ENCODE measurements around the gene GNAO1. TPM values are rescaled to one million over a fixed set of nuclear protein-coding genes. Genes with fewer than 3 reads are reported as not detected.
"Not testable (repeated sequence)": the region's sequence is repeated elsewhere in the genome, so short reads cannot be mapped to it uniquely, and the experiment has no call there.

Gene GNAO1
- total and polyA plus RNA-seq, 2 donors (not counting 1 experiment from before 2014, with no cell fraction given) = 0.13 to 5.1 TPM

DNA sequence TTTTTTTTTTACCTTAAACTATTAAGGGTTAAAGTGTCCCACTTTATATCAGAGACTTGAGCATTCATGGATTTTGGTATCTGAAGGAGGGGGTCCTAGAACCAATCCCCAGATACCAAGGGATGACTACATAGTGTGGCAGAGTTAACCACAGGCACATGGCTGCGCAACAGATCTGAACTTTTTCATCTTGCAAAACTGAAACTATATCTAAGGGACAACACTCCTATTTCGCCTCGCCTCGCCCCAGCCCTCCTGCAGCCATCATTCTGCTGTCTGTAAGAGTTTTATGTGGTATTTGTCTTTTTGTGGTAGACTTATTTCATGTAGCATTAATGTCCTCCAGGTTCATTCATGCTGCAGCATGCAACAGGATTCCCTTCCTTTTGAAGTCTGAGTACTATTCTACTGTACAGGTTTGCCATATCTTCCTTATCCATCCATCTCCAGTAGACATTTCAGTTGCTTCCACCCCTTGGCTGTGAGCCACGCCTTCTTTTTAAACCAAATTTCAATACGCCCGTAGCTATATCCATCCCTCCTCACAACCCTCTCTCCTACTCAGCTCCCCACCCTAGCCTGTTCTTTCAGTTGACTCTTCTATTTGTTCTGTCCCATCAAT lies 180.8 kb downstream of the GNAO1 start:
- H3K9me3 ChIP-seq (ENCODE audit: control extremely low read depth in 1 of 3, control insufficient read depth in 2 of 3, insufficient read depth in 1 of 3, low read length in 2 of 3) = no peaks in the 10 kb centered on the region
- ATAC-seq (ENCODE audit: low read depth) (no peak), DNase-seq (no peak)
- no peak overlapping the region for H3K27ac ChIP-seq (ENCODE audit: low read length in 2 of 2)
- H3K4me1 ChIP-seq (ENCODE audit: control insufficient read depth in 2 of 2, insufficient read depth in 2 of 2, low read length in 2 of 2) = no peaks in the 10 kb centered on the region
- no peaks in the 10 kb centered on the region for H3K9me3 Mint-ChIP-seq (ENCODE audit: insufficient read depth)
- peaks cover 4% of the 10 kb centered on the region for H3K4me1 Mint-ChIP-seq
- 97% methylated on average over 3 of the region's 7 CpGs for WGBS (ENCODE audit: insufficient coverage)
- intact Hi-C loops (cut with micrococcal nuclease) = loop anchor here (5.0 kb wide), 1 partner anchor 1790 kb away; no protein-coding TSS in a partner anchor
- no peak overlapping the region for H3K4me3 ChIP-seq (ENCODE audit: control extremely low read depth in 1 of 5, extremely low read depth in 1 of 5, insufficient read depth in 1 of 5, low read depth in 2 of 5, low read length in 4 of 5)
- CTCF ChIA-PET = no interaction called here
- H3K36me3 ChIP-seq (replicated peaks in 1 of 2; ENCODE audit: control extremely low read depth in 1 of 2, control insufficient read depth in 1 of 2, extremely low read depth in 1 of 2, insufficient read depth in 2 of 2, low read length in 1 of 2) = peaks cover 6 to 71% of the 10 kb centered on the region in 2 experiments
- H3K79me2 ChIP-seq (ENCODE audit: control insufficient read depth, insufficient read depth, low read length) = peaks cover 33% of the 10 kb centered on the region
- no peaks in the 10 kb centered on the region for H3K27me3 ChIP-seq (replicated peaks in 1 of 4; ENCODE audit: control extremely low read depth in 1 of 4, control insufficient read depth in 3 of 4, insufficient read depth in 4 of 4, low read length in 3 of 4)
- peaks cover 61% of the 10 kb centered on the region for H4K20me1 ChIP-seq (ENCODE audit: control insufficient read depth, insufficient read depth, low read length, poor library complexity, severe bottlenecking)
- H3K27me3 Mint-ChIP-seq = no peaks in the 10 kb centered on the region
- no peak overlapping the region for H2AFZ ChIP-seq (ENCODE audit: insufficient read depth, low read depth, low read length, poor library complexity, severe bottlenecking)
- no peak overlapping the region for H3K4me2 ChIP-seq (replicated peaks; ENCODE audit: low read depth, low read length, poor library complexity, severe bottlenecking)
- POLR2A ChIA-PET = no interaction called here
- TF ChIP-seq, protein P1, sequence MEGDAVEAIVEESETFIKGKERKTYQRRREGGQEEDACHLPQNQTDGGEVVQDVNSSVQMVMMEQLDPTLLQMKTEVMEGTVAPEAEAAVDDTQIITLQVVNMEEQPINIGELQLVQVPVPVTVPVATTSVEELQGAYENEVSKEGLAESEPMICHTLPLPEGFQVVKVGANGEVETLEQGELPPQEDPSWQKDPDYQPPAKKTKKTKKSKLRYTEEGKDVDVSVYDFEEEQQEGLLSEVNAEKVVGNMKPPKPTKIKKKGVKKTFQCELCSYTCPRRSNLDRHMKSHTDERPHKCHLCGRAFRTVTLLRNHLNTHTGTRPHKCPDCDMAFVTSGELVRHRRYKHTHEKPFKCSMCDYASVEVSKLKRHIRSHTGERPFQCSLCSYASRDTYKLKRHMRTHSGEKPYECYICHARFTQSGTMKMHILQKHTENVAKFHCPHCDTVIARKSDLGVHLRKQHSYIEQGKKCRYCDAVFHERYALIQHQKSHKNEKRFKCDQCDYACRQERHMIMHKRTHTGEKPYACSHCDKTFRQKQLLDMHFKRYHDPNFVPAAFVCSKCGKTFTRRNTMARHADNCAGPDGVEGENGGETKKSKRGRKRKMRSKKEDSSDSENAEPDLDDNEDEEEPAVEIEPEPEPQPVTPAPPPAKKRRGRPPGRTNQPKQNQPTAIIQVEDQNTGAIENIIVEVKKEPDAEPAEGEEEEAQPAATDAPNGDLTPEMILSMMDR (IDR thresholded peaks at IDR 0.05) = no peak
- H3K27ac Mint-ChIP-seq = no peak overlapping the region
- H3K4me3 Mint-ChIP-seq = no peak overlapping the region
- no peak overlapping the region for H3K9ac ChIP-seq (ENCODE audit: low read length)

DNA sequence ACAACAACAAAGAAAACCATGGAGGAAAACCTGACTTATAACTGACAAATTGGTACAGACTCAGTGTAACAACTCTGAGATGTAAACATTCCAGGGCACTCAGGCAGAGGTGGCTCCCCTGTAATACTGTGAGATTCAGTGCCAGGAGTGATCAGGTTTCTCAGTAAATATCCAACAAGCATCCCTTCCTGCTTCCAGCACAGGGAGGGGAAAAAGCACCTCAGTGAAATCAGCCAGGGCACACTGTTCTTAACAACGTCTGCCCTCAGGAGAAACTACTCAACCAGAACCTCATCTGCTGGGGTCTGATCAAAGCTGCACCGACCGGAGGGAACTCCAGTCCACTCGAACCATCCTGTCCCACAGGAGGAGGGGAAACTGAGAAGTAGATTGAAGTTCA lies 181.7 kb downstream of the GNAO1 start:
- Histone ChIP-seq H3K4me1 (ENCODE audit: control insufficient read depth in 2 of 2, insufficient read depth in 2 of 2, low read length in 2 of 2) (no peaks in the 10 kb centered on the region), H3K9ac (ENCODE audit: low read length) (no peak overlapping the region), H3K9me3 (ENCODE audit: control extremely low read depth in 1 of 3, control insufficient read depth in 2 of 3, insufficient read depth in 1 of 3, low read length in 2 of 3) (no peaks in the 10 kb centered on the region), H3K36me3 (replicated peaks in 1 of 2; ENCODE audit: control extremely low read depth in 1 of 2, control insufficient read depth in 1 of 2, extremely low read depth in 1 of 2, insufficient read depth in 2 of 2, low read length in 1 of 2) (peaks cover 2 to 67% of the 10 kb centered on the region in 2 experiments), H3K4me3 (ENCODE audit: control extremely low read depth in 1 of 5, extremely low read depth in 1 of 5, insufficient read depth in 1 of 5, low read depth in 2 of 5, low read length in 4 of 5) (no peak overlapping the region), H3K27me3 (replicated peaks in 1 of 4; ENCODE audit: control extremely low read depth in 1 of 4, control insufficient read depth in 3 of 4, insufficient read depth in 4 of 4, low read length in 3 of 4) (no peaks in the 10 kb centered on the region), H2AFZ (ENCODE audit: insufficient read depth, low read depth, low read length, poor library complexity, severe bottlenecking) (no peak overlapping the region), H3K27ac (ENCODE audit: low read length in 2 of 2) (no peak overlapping the region), H3K79me2 (ENCODE audit: control insufficient read depth, insufficient read depth, low read length) (peaks cover 31% of the 10 kb centered on the region), H4K20me1 (ENCODE audit: control insufficient read depth, insufficient read depth, low read length, poor library complexity, severe bottlenecking) (peaks cover 54% of the 10 kb centered on the region), H3K4me2 (replicated peaks; ENCODE audit: low read depth, low read length, poor library complexity, severe bottlenecking) (no peak overlapping the region)
- ATAC-seq (ENCODE audit: low read depth) (no peak), DNase-seq (no peak)
- ChIA-PET CTCF (no interaction called here), POLR2A (no interaction called here)
- intact Hi-C loops (cut with micrococcal nuclease) = loop anchor here (5.0 kb wide), 1 partner anchor 1789 kb away; no protein-coding TSS in a partner anchor
- H3K4me3 Mint-ChIP-seq = no peak overlapping the region
- no peaks in the 10 kb centered on the region for H3K9me3 Mint-ChIP-seq (ENCODE audit: insufficient read depth)
- TF ChIP-seq, protein P1 (IDR thresholded peaks at IDR 0.05) = no peak
- TF ChIP-seq EZH2 (IDR thresholded peaks at IDR 0.05; ENCODE audit: borderline replicate concordance, insufficient read depth, low read depth, low read length, poor library complexity, severe bottlenecking) = no peak
- no peaks in the 10 kb centered on the region for H3K27me3 Mint-ChIP-seq
- peaks cover 8% of the 10 kb centered on the region for H3K4me1 Mint-ChIP-seq
- H3K27ac Mint-ChIP-seq = no peak overlapping the region
- no CpG with 5 or more reads among the region's 4 CpGs for WGBS (ENCODE audit: insufficient coverage)

GRCh38 chr16:56375792-56376191 lies 184.5 kb downstream of the GNAO1 start:
- H3K27me3 Mint-ChIP-seq; DNase-seq; H3K4me3 Mint-ChIP-seq; intact Hi-C loops (cut with micrococcal nuclease); H3K9ac ChIP-seq (ENCODE audit: low read length); POLR2A ChIA-PET; H3K4me2 ChIP-seq (replicated peaks; ENCODE audit: low read depth, low read length, poor library complexity, severe bottlenecking); H3K27ac Mint-ChIP-seq; CTCF ChIA-PET; H3K27me3 ChIP-seq (replicated peaks in 1 of 4; ENCODE audit: control extremely low read depth in 1 of 4, control insufficient read depth in 3 of 4, insufficient read depth in 4 of 4, low read length in 3 of 4); H3K4me1 Mint-ChIP-seq; H3K9me3 Mint-ChIP-seq (ENCODE audit: insufficient read depth); H3K4me1 ChIP-seq (ENCODE audit: control insufficient read depth in 2 of 2, insufficient read depth in 2 of 2, low read length in 2 of 2); H3K9me3 ChIP-seq (ENCODE audit: control extremely low read depth in 1 of 3, control insufficient read depth in 2 of 3, insufficient read depth in 1 of 3, low read length in 2 of 3); H3K27ac ChIP-seq (ENCODE audit: low read length in 2 of 2); H3K4me3 ChIP-seq (ENCODE audit: control extremely low read depth in 1 of 5, extremely low read depth in 1 of 5, insufficient read depth in 1 of 5, low read depth in 2 of 5, low read length in 4 of 5); ATAC-seq (ENCODE audit: low read depth); H2AFZ ChIP-seq (ENCODE audit: insufficient read depth, low read depth, low read length, poor library complexity, severe bottlenecking): not testable (repeated sequence)
- peaks cover 35% of the 10 kb centered on the region for H3K79me2 ChIP-seq (ENCODE audit: control insufficient read depth, insufficient read depth, low read length)
- peaks cover 35% of the 10 kb centered on the region for H4K20me1 ChIP-seq (ENCODE audit: control insufficient read depth, insufficient read depth, low read length, poor library complexity, severe bottlenecking)
- WGBS (ENCODE audit: insufficient coverage) = no CpG with 5 or more reads among the region's 6 CpGs
- peaks cover 2 to 61% of the 10 kb centered on the region in 2 experiments for H3K36me3 ChIP-seq (replicated peaks in 1 of 2; ENCODE audit: control extremely low read depth in 1 of 2, control insufficient read depth in 1 of 2, extremely low read depth in 1 of 2, insufficient read depth in 2 of 2, low read length in 1 of 2)

Data from B cell (primary cell).